T-helper 9 cell (primary cell): ENCODE measurements around the gene ULK1.

Source experiments
- DNase-seq: peaks from one replicate; pipeline ENCODE4 v3.0.0-alpha.2; 2020

Gene ULK1

DNA sequence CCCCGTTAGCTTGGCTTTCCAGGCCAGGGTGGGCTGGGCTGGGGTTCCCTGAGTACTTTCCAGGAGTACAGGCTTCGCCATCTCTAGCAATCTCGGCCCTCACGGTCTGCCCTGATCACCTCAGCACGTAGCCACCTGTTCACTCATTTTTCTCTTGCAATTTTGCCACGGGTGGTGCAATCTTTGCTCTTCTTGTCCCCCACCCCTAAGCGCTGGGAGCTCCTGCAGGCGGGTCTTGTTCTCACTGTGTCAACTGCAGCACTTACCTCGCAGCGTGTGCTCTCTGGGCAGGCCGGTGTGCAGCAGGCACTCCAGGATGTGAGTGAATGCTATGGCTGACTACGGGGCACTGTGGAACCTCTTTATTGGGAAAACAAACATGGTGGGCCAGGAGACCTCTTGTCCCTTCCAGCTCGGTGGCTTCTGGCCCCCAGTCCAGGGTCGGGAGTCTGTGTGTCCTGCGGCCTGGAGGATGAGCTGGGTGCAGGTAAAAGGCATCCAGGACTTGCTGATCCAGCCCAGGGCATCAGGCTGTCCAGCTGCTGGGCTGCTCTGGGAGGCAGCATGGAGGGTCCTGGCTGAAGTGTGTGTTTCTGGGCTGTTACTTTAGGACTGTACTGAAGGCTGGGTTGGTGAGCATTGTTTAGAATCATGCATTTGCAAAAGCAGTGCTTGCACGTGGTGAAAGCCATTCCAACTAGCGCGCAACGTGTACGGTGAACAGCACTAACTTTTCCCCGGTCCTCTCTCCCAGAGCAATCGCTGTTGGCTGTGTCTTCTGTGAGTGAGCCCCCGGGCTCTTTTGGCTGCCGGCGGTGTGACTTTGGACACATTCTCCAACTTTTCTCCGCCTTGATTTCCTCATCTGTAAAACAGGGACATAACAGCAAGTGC is 1.5 kb upstream of the ULK1 start:
- no peak for DNase-seq

- DNase-seq = no peak
Measured at GRCh38 chr12:131893605-131894312, 663 bp upstream of the ULK1 start.

- no peak for DNase-seq
Measured at GRCh38 chr12:131894981-131895639, 688 bp downstream of the ULK1 start.

DNA sequence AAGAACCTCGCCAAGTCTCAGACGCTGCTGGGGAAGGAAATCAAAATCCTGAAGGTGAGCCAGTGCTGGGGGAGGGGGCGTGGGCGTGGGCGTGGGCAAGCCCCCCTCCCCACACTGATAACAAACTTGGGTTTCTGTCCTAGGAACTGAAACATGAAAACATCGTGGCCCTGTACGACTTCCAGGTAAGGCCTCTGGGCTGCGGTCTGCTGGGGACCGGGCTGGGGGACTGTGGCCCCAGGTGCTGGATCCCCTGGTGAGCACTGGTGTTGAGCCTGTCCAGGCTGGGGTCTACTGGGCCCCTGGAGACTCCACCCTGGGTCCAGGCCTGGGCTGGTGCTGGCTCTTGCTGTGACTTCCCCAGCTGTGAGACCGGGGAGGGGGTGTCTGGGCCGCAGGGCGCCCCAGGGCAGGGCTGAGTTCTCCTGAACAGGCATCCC is 1.2 kb downstream of the ULK1 start:
- no peak for DNase-seq

- DNase-seq = peak; percentile 48
Measured at GRCh38 chr12:131896080-131896810, 1.8 kb downstream of the ULK1 start.

DNA sequence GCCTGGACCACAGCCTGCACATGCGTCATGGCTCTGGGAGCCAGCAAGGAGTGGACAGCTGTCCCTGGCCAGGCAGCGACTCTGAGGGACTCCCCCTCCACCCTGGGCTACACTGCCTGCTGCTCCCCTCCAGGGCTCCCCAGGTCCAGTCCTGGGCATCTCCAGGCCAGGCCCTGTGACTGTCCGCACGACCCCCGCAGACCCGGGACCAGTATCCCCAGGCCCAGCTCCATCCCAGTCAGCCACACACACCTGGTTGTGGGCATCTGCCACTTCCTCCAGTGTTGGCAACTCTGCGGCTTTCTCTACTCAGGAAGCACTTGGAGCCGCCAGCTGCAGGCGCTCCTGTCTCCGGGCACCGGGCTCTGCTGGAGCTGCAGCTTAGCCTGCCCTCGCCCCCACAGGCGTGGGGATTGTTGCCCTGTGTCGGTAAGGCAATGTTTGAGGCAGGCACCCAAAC is 2.4 kb downstream of the ULK1 start:
- DNase-seq = no peak

- DNase-seq = no peak
Measured at GRCh38 chr12:131897276-131897675, 2.9 kb downstream of the ULK1 start.

DNA sequence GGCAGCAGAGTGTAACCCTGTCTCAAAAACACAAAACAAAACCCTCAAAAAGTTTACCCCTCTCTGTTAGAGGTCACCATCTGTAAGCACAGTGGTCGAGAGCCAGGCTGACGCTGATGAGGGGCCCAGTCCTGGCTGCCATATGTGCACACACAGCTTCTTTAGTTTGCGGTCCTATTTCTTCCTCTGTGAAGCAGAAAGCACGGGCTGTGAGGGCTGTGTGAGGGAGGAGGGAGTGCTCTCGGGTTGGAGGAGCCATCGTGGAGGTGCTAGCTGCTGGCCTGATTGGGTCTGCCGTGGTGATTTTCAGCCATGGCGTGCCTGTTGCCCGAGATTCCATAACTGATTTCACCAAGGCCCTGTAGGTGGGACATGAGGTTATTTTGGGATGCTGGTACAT is 3.5 kb downstream of the ULK1 start:
- DNase-seq = no peak

GRCh38 chr12:131900397-131900796 is 6.0 kb downstream of the ULK1 start:
- no peak for DNase-seq

GRCh38 chr12:131901431-131902331 is 7.3 kb downstream of the ULK1 start:
- DNase-seq = no peak

DNA sequence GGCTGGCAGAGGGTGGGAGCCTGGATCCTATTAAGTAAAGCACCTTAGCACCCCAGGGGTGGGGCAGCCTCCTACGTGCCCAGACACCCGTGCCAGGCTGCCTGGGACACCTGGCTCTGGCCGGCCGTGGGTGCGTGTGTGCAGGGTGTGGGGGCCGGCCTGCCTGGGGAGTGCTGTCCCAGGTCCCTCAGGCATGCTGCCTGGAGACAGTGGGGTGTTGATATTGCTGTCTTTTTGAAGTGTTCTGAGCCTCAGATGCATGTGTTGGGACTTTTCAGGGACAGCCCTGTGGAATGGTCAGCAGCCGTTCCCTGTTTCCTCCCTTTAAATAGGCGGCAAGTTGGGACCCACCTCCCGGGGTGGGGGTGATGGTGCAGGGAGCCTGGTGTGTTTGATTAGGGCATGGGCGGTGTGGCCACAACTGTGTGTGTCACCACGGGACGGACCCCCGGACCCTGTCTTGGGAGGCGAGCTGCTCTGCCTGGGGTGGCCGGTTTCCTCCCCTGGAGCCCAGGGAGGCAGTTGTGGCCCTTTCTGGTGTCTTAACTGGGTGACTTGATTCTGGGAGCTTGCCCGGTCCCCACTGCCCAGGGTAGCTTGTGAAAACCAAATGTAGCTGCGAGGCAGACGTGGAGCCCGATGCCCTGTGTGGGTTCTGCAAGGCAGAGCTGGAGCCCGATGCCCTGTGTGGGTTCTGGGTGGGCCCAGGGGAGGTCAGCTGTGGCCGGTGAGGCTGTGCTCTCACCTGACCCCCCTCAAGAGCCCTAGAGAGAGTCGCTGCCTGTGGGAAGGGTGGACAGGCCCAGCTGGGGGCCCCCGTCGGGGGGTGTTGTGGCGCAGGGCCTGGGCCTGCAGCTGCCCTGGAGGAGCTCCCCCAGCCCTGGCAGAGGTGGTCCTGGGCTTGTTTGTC is 8.2 kb downstream of the ULK1 start:
- DNase-seq = no peak

DNA sequence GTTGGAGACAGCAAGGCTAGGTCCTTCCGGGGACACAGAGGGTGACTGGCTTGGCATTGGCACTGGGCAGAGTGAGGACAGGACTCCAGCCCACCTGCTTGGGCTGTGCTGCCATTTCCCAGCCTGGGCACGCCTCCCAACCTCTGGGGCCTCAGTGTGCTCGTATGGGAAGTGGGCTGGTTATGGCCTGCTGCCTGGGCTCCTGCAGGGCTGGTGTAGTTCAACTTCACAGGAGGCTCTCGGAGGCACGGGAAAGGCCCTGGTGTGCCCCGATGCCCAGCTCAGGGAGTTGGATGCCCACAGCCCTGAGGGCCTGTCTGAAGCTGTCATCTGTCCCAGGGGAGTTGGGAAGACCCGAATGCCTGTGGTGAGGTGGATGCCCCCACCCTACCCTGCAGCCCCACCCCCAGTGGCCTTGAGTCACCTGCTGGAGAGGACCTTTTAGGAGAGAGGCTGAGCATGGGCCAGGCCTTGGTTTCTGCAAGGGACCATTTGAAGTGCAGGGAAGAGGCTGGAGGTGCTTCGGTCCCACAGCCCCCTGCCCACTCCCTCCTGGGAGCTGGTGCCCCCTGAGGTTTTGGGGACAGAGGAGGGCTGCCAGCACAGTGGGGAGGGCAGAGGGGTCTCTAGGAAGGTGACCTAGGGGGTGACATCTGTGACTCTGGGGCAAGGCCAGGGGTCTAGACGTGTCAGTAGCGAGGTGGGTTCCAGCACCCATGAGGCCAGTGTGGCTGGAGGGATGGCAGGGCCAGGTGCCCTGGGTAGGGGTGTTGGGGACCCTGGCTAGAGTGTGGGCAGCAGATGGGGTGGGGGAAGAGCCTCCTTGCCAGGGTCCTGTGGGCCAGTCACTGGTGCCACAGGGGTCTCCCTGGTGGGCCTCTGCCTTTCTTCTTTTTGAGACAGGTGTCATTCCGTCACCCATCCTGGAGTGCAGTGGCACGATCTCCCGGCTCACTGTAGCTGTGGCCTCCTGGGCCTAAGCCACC is 9.1 kb downstream of the ULK1 start:
- no peak for DNase-seq

DNA sequence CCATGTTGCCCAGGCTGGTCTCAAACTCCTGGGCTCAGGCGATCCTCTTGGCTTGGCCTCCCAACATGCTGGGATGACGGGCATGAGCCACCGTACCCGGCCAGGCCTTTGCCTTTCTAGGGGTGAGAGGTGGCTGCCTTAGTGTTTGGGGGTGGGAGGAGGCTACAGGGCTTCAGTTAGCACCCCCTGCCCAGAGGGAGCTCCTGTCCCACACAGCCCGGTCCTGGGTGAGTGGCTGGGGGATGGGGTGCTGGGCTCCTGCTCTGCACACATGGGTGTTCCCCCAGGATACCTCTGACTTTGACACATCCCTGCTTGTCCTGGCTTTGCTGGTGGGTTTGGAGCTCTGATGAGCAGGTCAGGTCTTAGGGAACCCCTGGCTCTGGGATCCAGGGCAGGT is 9.9 kb downstream of the ULK1 start:
- DNase-seq = no peak

GRCh38 chr12:131905081-131905629 is 10.7 kb downstream of the ULK1 start:
- DNase-seq = no peak

GRCh38 chr12:131905630-131906091 is 11.2 kb downstream of the ULK1 start:
- no peak for DNase-seq

- DNase-seq = no peak
Measured at GRCh38 chr12:131907379-131908091, 13.1 kb downstream of the ULK1 start.

DNA sequence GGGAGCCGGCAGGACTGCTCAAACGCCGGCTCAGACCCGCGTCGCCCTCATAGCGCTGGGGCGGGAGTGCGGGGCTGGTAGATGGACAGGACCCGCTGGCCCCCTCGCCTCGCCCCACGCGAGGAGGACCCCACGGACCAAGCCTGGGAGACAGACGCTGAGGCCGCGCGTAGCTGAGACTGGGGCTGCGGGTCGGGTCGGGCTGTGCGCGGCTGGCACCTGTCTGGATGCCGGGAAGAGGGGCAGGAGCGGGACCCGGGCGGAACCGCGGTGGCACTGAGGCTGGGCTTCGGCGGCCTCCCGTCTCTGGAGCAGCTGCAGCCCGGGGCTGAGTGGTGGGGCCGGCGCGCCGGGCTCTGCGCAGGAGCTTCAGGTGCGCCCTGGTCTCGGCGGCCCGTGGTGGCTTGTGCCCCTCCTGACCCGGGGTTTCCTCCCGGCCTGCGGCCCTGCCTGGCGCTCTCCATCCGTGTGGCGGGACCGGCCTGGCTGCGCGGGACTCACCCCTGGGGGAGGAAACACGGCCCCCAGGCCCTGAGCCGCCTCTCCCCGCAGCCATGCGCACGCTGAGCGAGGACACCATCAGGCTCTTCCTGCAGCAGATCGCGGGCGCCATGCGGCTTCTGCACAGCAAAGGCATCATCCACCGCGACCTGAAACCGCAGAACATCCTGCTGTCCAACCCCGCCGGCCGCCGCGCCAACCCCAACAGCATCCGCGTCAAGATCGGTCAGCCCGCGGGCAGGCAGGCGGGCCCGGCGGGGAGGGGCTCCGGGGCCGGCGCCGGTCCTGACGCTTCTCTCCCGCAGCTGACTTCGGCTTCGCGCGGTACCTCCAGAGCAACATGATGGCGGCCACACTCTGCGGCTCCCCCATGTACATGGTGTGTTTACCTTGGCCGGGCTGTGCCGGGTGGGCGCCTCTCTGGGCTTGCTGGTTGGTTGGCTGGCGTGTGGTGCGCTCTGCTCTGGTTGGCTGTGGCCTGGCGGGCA is 14.0 kb downstream of the ULK1 start:
- DNase-seq = no peak
